Liver (tissue), 9 donors: ENCODE results near the gene ZRANB1. TPM values are rescaled to one million over a fixed set of nuclear protein-coding genes. Genes with fewer than 3 reads are reported as not detected.
A peak's percentile ranks its signal among the peaks of the same experiment; 100 is the strongest.

Source experiments
- DNase-seq: peaks from one replicate; pipeline ENCODE4 v3.0.0-alpha.2; 2017; ENCODE audit warnings: low spot score
- H3K27ac ChIP-seq, 2 donors: one replicate each; pipeline ENCODE4 v1.7.0; 2013; ENCODE audit warnings: inconsistent platforms in 2 of 2, low read length in 2 of 2, control low read depth in 1 of 2, low read depth in 1 of 2, mild to moderate bottlenecking in 1 of 2
- H3K27me3 ChIP-seq, 4 donors: one replicate each; pipeline versions ENCODE4 v1.6.1 to v1.7.0; 2013; ENCODE audit warnings: low read length in 3 of 4, inconsistent platforms in 1 of 4, mild to moderate bottlenecking in 1 of 4, moderate library complexity in 1 of 4; ENCODE audit not compliant: control insufficient read depth in 4 of 4, insufficient read depth in 4 of 4
- H3K36me3 ChIP-seq, 4 donors: one replicate each; pipeline versions ENCODE4 v1.6.1 to v1.7.0; 2013; ENCODE audit warnings: low read length in 3 of 4, mild to moderate bottlenecking in 3 of 4, low read depth in 1 of 4, moderate library complexity in 1 of 4; ENCODE audit not compliant: control insufficient read depth in 4 of 4, insufficient read depth in 3 of 4
- H3K4me1 ChIP-seq, 4 donors: one replicate each; pipeline versions ENCODE4 v1.6.1 to v1.7.0; 2013; ENCODE audit warnings: low read length in 3 of 4, mild to moderate bottlenecking in 3 of 4, moderate library complexity in 1 of 4; ENCODE audit not compliant: control insufficient read depth in 4 of 4, insufficient read depth in 4 of 4
- H3K4me3 ChIP-seq, 3 donors: one replicate each; pipeline versions ENCODE4 v1.6.1 to v1.7.0; 2013; ENCODE audit warnings: low read length in 3 of 3, control low read depth in 1 of 3, low read depth in 1 of 3, mild to moderate bottlenecking in 1 of 3
- H3K9ac ChIP-seq, 2 donors: one replicate each; pipeline ENCODE4 v1.7.0; 2013; ENCODE audit warnings: low read length in 2 of 2, mild to moderate bottlenecking in 2 of 2, moderate library complexity in 2 of 2, control low read depth in 1 of 2, low read depth in 1 of 2
- H3K9me3 ChIP-seq, 4 donors: one replicate each; pipeline versions ENCODE4 v1.6.1 to v1.7.0; 2013; ENCODE audit warnings: low read length in 3 of 4; ENCODE audit not compliant: control insufficient read depth in 4 of 4
- ATF3 ChIP-seq: IDR thresholded peaks from 2 replicates; pipeline ENCODE4 v1.6.1; 2016; ENCODE audit warnings: antibody characterized with exemption
- CTCF ChIP-seq: fragments of 150-350 bp; IDR thresholded peaks from 2 replicates; pipeline ENCODE4 v1.5.1; 2017; ENCODE audit warnings: improper control_type of control experiment, low read depth, low read length; ENCODE audit not compliant: missing input control
- EGR1 ChIP-seq, 2 donors: IDR thresholded peaks; 2 replicates each; pipeline ENCODE4 v1.6.1; 2016 to 2018; ENCODE audit warnings: antibody characterized with exemption in 2 of 2, low read depth in 2 of 2
- FOXA1 ChIP-seq: IDR thresholded peaks from 2 replicates; pipeline ENCODE4 v1.6.1; 2016; ENCODE audit warnings: antibody characterized with exemption
- FOXA2 ChIP-seq: IDR thresholded peaks from 2 replicates; pipeline ENCODE4 v1.6.1; 2016; ENCODE audit warnings: antibody characterized with exemption
- GABPA ChIP-seq, 2 donors: IDR thresholded peaks in 1 of 2; conservative IDR thresholded peaks in 1 of 2; 2 replicates each; pipeline ENCODE4 v1.6.1; 2016; ENCODE audit warnings: antibody characterized with exemption in 2 of 2, mild to moderate bottlenecking in 1 of 2, moderate library complexity in 1 of 2
- HNF4A ChIP-seq, 2 donors: conservative IDR thresholded peaks; 2 replicates each; pipeline ENCODE4 v1.6.1; 2016; ENCODE audit warnings: antibody characterized with exemption in 2 of 2, mild to moderate bottlenecking in 2 of 2
- HNF4G ChIP-seq: IDR thresholded peaks from 2 replicates; pipeline ENCODE4 v1.6.1; 2016; ENCODE audit warnings: antibody characterized with exemption
- JUND ChIP-seq, 2 donors: IDR thresholded peaks; 2 replicates each; pipeline ENCODE4 v1.6.1; 2016; ENCODE audit warnings: antibody characterized with exemption in 2 of 2
- MAX ChIP-seq: IDR thresholded peaks from 2 replicates; pipeline ENCODE4 v1.6.1; 2016; ENCODE audit warnings: antibody characterized with exemption
- NR2F2 ChIP-seq: IDR thresholded peaks from 2 replicates; pipeline ENCODE4 v1.6.1; 2016; ENCODE audit warnings: antibody characterized with exemption
- RAD21 ChIP-seq, 2 donors: IDR thresholded peaks; 2 replicates each; pipeline ENCODE4 v1.6.1; 2016; ENCODE audit warnings: antibody characterized with exemption in 2 of 2, mild to moderate bottlenecking in 2 of 2
- REST ChIP-seq: IDR thresholded peaks from 2 replicates; pipeline ENCODE4 v1.6.1; 2016; ENCODE audit warnings: antibody characterized with exemption, mild to moderate bottlenecking
- RXRA ChIP-seq, 2 donors: IDR thresholded peaks; 2 replicates each; pipeline ENCODE4 v1.6.1; 2017 to 2018; ENCODE audit warnings: antibody characterized with exemption in 2 of 2, mild to moderate bottlenecking in 1 of 2
- SP1 ChIP-seq: IDR thresholded peaks from 2 replicates; pipeline ENCODE4 v1.6.1; 2018; ENCODE audit warnings: antibody characterized with exemption, mild to moderate bottlenecking
- TAF1 ChIP-seq: conservative IDR thresholded peaks from 2 replicates; pipeline ENCODE4 v1.6.1; 2016; ENCODE audit warnings: antibody characterized with exemption, mild to moderate bottlenecking
- YY1 ChIP-seq: IDR thresholded peaks from 2 replicates; pipeline ENCODE4 v1.6.1; 2016; ENCODE audit warnings: antibody characterized with exemption, mild to moderate bottlenecking
- ZBTB33 ChIP-seq: IDR thresholded peaks from 2 replicates; pipeline ENCODE4 v1.6.1; 2016; ENCODE audit warnings: antibody characterized with exemption
- WGBS: extraction: QIAGEN DNeasy Blood & Tissue Kit; methylation state at CpG from one replicate; pipeline ENCODE4 v1.1.7; 2013; 5-methylcytosine and 5-hydroxymethylcytosine counted together
- polyA plus RNA-seq, 2 donors: library from polyadenylated mRNA; stranded (reverse) in 1 of 2; unstranded in 1 of 2; fragments of 200-250 nt in 1 of 2; fragments of >200 nt in 1 of 2; fragmentation: Nextera tagmentation in 1 of 2; extraction: Ambion mirVana in 1 of 2; gene quantifications; one replicate each; pipeline versions ENCODE4 v1.2.1 to v1.2.3, GENCODE V29; 2013 to 2015
- total RNA-seq, 2 donors: library from RNA; depleted of rRNA; stranded (reverse); fragments of >200 nt; gene quantifications; one replicate each; pipeline ENCODE4 v1.2.3, GENCODE V29; 2014
- donor health status: healthy.
- donor health status: healthy.
- donor health status: healthy.
- donor health status: healthy.
- donor health status: healthy.

ZRANB1 gene
- total and polyA plus RNA-seq, 4 donors, result 6.2 to 32.5 (median 14.4) TPM

GRCh38 chr10:124943301-124944092 is 1.6 kb downstream of the ZRANB1 start (continued):
- TF ChIP-seq REST (no peak), GABPA (IDR thresholded peaks at IDR 0.05 in 1 of 2, conservative IDR thresholded peaks at IDR 0.05 in 1 of 2) (no peak), NR2F2 (no peak), YY1 (no peak), FOXA1 (no peak), RAD21 (IDR thresholded peaks at IDR 0.05) (no peak), HNF4A (conservative IDR thresholded peaks at IDR 0.05) (no peak)

- H3K4me1 ChIP-seq, result peaks cover 22 to 61% (median 43%) of the 10 kb centered on the region in 4 donors
- no peaks in the 10 kb centered on the region for H3K9me3 ChIP-seq
- no peak overlapping the region for H3K9ac ChIP-seq
- H3K27me3 ChIP-seq, result no peaks in the 10 kb centered on the region
- DNase-seq, result no peak
- peak overlapping the region; percentile 9 to 39 for H3K27ac ChIP-seq
- peak overlapping the region in 1 of 3 donors; percentile 2 for H3K4me3 ChIP-seq
- TF ChIP-seq NR2F2 (no peak), ZBTB33 (no peak), YY1 (no peak), EGR1 (IDR thresholded peaks at IDR 0.05; ENCODE audit: low read depth in 2 of 2) (no peak), SP1 (peak; percentile 22), FOXA2 (no peak), TAF1 (no peak), HNF4G (peak; percentile 38), RXRA (IDR thresholded peaks at IDR 0.05) (peak; percentile 46 to 67), ATF3 (peak; percentile 76), MAX (no peak), JUND (IDR thresholded peaks at IDR 0.05) (no peak), HNF4A (conservative IDR thresholded peaks at IDR 0.05) (peak; percentile 61 to 74), REST (no peak), RAD21 (IDR thresholded peaks at IDR 0.05) (no peak), CTCF (no peak), FOXA1 (no peak), GABPA (IDR thresholded peaks at IDR 0.05 in 1 of 2, conservative IDR thresholded peaks at IDR 0.05 in 1 of 2) (no peak)
- H3K36me3 ChIP-seq, result peaks cover 0 to 4% (median 0%) of the 10 kb centered on the region in 4 donors
- WGBS, result 40% methylated on average over 2 of the region's 2 CpGs
These were observed 3.1 kb downstream of the ZRANB1 start for GRCh38 chr10:124944982-124945381.
